B cell (primary cell): ENCODE measurements around the gene OR10G2. TPM values are rescaled to one million over a fixed set of nuclear protein-coding genes. Genes with fewer than 3 reads are reported as not detected.
"Not testable (repeated sequence)": the region's sequence is repeated elsewhere in the genome, so short reads cannot be mapped to it uniquely, and the experiment has no call there.

Experiments used
- ATAC-seq: fragments of 200-7000 bp; cut with Tn5 transposase; one replicate; pipeline ENCODE4 v1.10.0; 2021; ENCODE audit warnings: low read depth, mild to moderate bottlenecking, moderate number of reproducible peaks, moderate library complexity
- CTCF ChIA-PET: fragments of 350-600 bp; sonication (Branson Sonifier 250); formaldehyde crosslinking; loops from one replicate; lab custom pipeline; 2021; ENCODE audit warnings: antibody characterized with exemption, inconsistent platforms; lab: Charles Lee
- POLR2A ChIA-PET: fragments of 350-600 bp; sonication (Branson Sonifier 250); formaldehyde crosslinking; loops from one replicate; lab custom pipeline; 2021; ENCODE audit warnings: antibody characterized with exemption; lab: Charles Lee
- DNase-seq: peaks from one replicate; pipeline ENCODE4 v3.0.0; 2013
- H2AFZ ChIP-seq: 2 replicates; pipeline ENCODE4 v1.6.1; 2012; ENCODE audit warnings: mild to moderate bottlenecking, low read depth, low read length; ENCODE audit not compliant: insufficient read depth, poor library complexity, severe bottlenecking
- H3K27ac ChIP-seq, 2 donors: 1 replicate in 1 of 2; 2 replicates in 1 of 2; pipeline ENCODE4 v1.5.1; 2012 to 2013; ENCODE audit warnings: low read length in 2 of 2, mild to moderate bottlenecking in 2 of 2, moderate library complexity in 1 of 2
- H3K27me3 ChIP-seq, 4 experiments: fragments of 200-600 bp in 1 of 4; sonication (generic) in 1 of 4; replicated peaks in 1 of 4; 1 replicate in 2 of 4; 2 replicates in 2 of 4; pipeline versions ENCODE4 v1.6.1 to v1.7.0; 2013 to 2016; ENCODE audit warnings: low read length in 3 of 4, mild to moderate bottlenecking in 2 of 4, mixed read lengths in 1 of 4, moderate library complexity in 1 of 4; ENCODE audit not compliant: insufficient read depth in 4 of 4, control insufficient read depth in 3 of 4; ENCODE audit errors: control extremely low read depth in 1 of 4
- H3K36me3 ChIP-seq, 2 experiments: replicated peaks in 1 of 2; 1 replicate in 1 of 2; 2 replicates in 1 of 2; pipeline versions ENCODE4 v1.6.1 to v1.7.1; 2013; ENCODE audit warnings: low read length in 1 of 2; ENCODE audit not compliant: insufficient read depth in 2 of 2, control insufficient read depth in 1 of 2; ENCODE audit errors: control extremely low read depth in 1 of 2, extremely low read depth in 1 of 2
- H3K4me1 ChIP-seq, 2 donors: fragments of 200-600 bp in 1 of 2; sonication (generic) in 1 of 2; 1 replicate in 1 of 2; 2 replicates in 1 of 2; pipeline versions ENCODE4 v1.5.1 to v1.6.1; 2013 to 2017; ENCODE audit warnings: low read length in 2 of 2; ENCODE audit not compliant: control insufficient read depth in 2 of 2, insufficient read depth in 2 of 2
- H3K4me2 ChIP-seq: replicated peaks from 2 replicates; pipeline ENCODE3; 2012; ENCODE audit warnings: mild to moderate bottlenecking, low read depth, low read length; ENCODE audit not compliant: poor library complexity, severe bottlenecking
- H3K4me3 ChIP-seq, 5 experiments: fragments of 200-600 bp in 1 of 5; sonication (generic) in 1 of 5; 1 replicate in 3 of 5; 2 replicates in 2 of 5; pipeline versions ENCODE4 v1.5.1 to v1.7.0; 2011 to 2016; ENCODE audit warnings: low read length in 4 of 5, mild to moderate bottlenecking in 4 of 5, low read depth in 2 of 5, control low read depth in 1 of 5, moderate library complexity in 1 of 5; ENCODE audit not compliant: insufficient read depth in 1 of 5; ENCODE audit errors: control extremely low read depth in 1 of 5, extremely low read depth in 1 of 5
- H3K79me2 ChIP-seq: fragments of 200-600 bp; sonication (generic); one replicate; pipeline ENCODE4 v1.6.0; 2016; ENCODE audit warnings: low read length; ENCODE audit not compliant: control insufficient read depth, insufficient read depth
- H3K9ac ChIP-seq: fragments of 200-600 bp; sonication (generic); 2 replicates; pipeline ENCODE4 v1.6.1; 2017; ENCODE audit warnings: mild to moderate bottlenecking, low read length, moderate library complexity
- H3K9me3 ChIP-seq, 3 donors: one replicate each; pipeline versions ENCODE4 v1.6.1 to v1.7.1; 2013; ENCODE audit warnings: low read length in 2 of 3; ENCODE audit not compliant: control insufficient read depth in 2 of 3, insufficient read depth in 1 of 3; ENCODE audit errors: control extremely low read depth in 1 of 3
- H4K20me1 ChIP-seq: 2 replicates; pipeline ENCODE4 v1.6.0; 2012; ENCODE audit warnings: mild to moderate bottlenecking, low read length; ENCODE audit not compliant: insufficient read depth, control insufficient read depth, poor library complexity, severe bottlenecking
- H3K27ac Mint-ChIP-seq: one replicate; pipeline ENCODE4 v1.8.0; 2021; ENCODE audit warnings: mixed read lengths
- H3K27me3 Mint-ChIP-seq: one replicate; pipeline ENCODE4 v1.8.0; 2021; ENCODE audit warnings: mixed read lengths
- H3K4me1 Mint-ChIP-seq: one replicate; pipeline ENCODE4 v1.8.0; 2021; ENCODE audit warnings: mixed read lengths
- H3K4me3 Mint-ChIP-seq: one replicate; pipeline ENCODE4 v1.8.0; 2021; ENCODE audit warnings: mixed read lengths
- H3K9me3 Mint-ChIP-seq: one replicate; pipeline ENCODE4 v1.8.0; 2022; ENCODE audit warnings: mixed read lengths; ENCODE audit not compliant: insufficient read depth
- EZH2 ChIP-seq: IDR thresholded peaks from 2 replicates; pipeline ENCODE4 v1.6.1; 2012; ENCODE audit warnings: borderline replicate concordance, low read depth, mild to moderate bottlenecking, moderate library complexity, low read length; ENCODE audit not compliant: insufficient read depth, poor library complexity, severe bottlenecking
- WGBS: methylation state at CpG from one replicate; pipeline ENCODE4 v1.1.5; 2013; ENCODE audit warnings: missing lambda C conversion rate; ENCODE audit not compliant: insufficient coverage; 5-methylcytosine and 5-hydroxymethylcytosine counted together
- intact Hi-C: fragments of 100-400 bp; cut with micrococcal nuclease; formaldehyde crosslinking; loops from one replicate; pipeline ENCODE4 v1.10.0; 2022
- polyA plus RNA-seq: library from polyadenylated mRNA; depleted of rRNA; stranded (reverse); fragments of >200 nt; gene quantifications from 2 replicates; pipeline ENCODE4 v1.2.3, GENCODE V29; 2012
- total RNA-seq, 2 donors: library from RNA; stranded (reverse); fragments of 120-200 nt in 1 of 2; gene quantifications; 1 replicate in 1 of 2; 2 replicates in 1 of 2; pipeline versions ENCODE4 v1.2.3 to v1.2.4, GENCODE V29; 2013 to 2022
- TF ChIP-seq, protein P1 (sequence below): fragments of 200-600 bp; IDR thresholded peaks from one replicate; pipeline ENCODE4 v1.8.0; 2022; ENCODE audit warnings: antibody characterized with exemption, mild to moderate bottlenecking

Gene OR10G2
- total and polyA plus RNA-seq, 2 donors (not counting 1 experiment from before 2014, with no cell fraction given): not detected

DNA sequence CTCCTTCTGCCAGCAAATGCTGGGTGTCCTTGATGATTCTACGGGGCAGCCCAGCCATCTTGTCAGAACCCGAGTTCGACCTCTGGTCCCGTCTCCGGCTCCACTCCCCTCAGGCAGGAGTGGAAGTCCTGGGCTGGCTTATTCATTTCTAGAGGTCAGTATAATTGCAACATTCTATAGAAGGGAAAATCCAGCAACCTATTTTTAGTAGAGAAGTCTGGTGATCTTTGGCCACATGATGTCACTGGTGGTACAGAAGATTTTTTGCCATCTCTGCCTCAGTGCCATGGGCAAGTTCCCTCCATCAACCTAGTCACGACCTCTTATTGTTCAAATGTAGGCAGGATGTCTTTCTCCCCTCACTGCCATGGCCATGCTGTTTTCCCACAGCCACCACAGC lies 22.4 kb downstream of the OR10G2 start:
- Mint-ChIP-seq H3K4me1 (no peaks in the 10 kb centered on the region), H3K4me3 (no peak overlapping the region), H3K9me3 (no peaks in the 10 kb centered on the region), H3K27ac (no peak overlapping the region), H3K27me3 (peaks cover 31% of the 10 kb centered on the region)
- no peak overlapping the region for H3K4me3 ChIP-seq
- TF ChIP-seq, protein P1, sequence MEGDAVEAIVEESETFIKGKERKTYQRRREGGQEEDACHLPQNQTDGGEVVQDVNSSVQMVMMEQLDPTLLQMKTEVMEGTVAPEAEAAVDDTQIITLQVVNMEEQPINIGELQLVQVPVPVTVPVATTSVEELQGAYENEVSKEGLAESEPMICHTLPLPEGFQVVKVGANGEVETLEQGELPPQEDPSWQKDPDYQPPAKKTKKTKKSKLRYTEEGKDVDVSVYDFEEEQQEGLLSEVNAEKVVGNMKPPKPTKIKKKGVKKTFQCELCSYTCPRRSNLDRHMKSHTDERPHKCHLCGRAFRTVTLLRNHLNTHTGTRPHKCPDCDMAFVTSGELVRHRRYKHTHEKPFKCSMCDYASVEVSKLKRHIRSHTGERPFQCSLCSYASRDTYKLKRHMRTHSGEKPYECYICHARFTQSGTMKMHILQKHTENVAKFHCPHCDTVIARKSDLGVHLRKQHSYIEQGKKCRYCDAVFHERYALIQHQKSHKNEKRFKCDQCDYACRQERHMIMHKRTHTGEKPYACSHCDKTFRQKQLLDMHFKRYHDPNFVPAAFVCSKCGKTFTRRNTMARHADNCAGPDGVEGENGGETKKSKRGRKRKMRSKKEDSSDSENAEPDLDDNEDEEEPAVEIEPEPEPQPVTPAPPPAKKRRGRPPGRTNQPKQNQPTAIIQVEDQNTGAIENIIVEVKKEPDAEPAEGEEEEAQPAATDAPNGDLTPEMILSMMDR: no peak
- no peak for TF ChIP-seq EZH2
- H3K27me3 ChIP-seq: no peaks in the 10 kb centered on the region
- no peak overlapping the region for H3K27ac ChIP-seq
- H2AFZ ChIP-seq: no peak overlapping the region
- H3K9me3 ChIP-seq: no peaks in the 10 kb centered on the region
- no peaks in the 10 kb centered on the region for H3K36me3 ChIP-seq
- ATAC-seq (no peak), DNase-seq (no peak)
- H3K4me2 ChIP-seq: no peak overlapping the region
- CTCF ChIA-PET: no interaction called here
- intact Hi-C loops: no loop called here
- WGBS: 87% methylated on average over 6 of the region's 6 CpGs
- no peaks in the 10 kb centered on the region for H3K79me2 ChIP-seq
- H3K9ac ChIP-seq: no peak overlapping the region
- no peaks in the 10 kb centered on the region for H3K4me1 ChIP-seq
- POLR2A ChIA-PET: no interaction called here
- H4K20me1 ChIP-seq: no peaks in the 10 kb centered on the region

DNA sequence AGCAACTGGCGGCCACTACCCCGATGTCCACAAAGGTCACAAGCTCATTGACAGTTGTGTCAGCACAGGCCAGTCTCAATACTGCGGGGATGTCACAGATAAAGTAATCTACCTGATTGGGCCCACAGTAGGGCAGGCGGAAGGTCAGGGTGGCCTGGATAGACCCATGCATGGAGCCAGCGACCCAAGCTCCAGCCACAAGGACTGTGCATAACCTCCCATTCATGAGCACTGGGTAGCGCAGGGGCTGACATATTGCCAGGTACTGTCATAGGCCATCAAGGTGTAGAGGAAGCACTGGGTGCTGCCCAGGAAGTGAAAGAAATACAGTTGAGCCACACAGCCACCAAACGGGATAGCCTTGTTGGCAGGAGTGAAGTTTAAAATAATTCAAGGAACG lies 32.6 kb downstream of the OR10G2 start:
- ATAC-seq, H3K27ac Mint-ChIP-seq, H3K4me3 Mint-ChIP-seq, H3K27me3 ChIP-seq, H3K27me3 Mint-ChIP-seq, H3K4me2 ChIP-seq, H3K9me3 Mint-ChIP-seq, intact Hi-C loops, H2AFZ ChIP-seq, H3K9me3 ChIP-seq, H3K4me1 Mint-ChIP-seq, H3K9ac ChIP-seq, DNase-seq, H4K20me1 ChIP-seq, H3K4me3 ChIP-seq, CTCF ChIA-PET, H3K27ac ChIP-seq, POLR2A ChIA-PET, H3K79me2 ChIP-seq, H3K4me1 ChIP-seq, H3K36me3 ChIP-seq: not testable (repeated sequence)
- WGBS: 63% methylated on average over 2 of the region's 8 CpGs
